Activated gamma-delta T cell (primary cell): ENCODE measurements around the gene DCLRE1C.
"Not testable (repeated sequence)": the region's sequence is repeated elsewhere in the genome, so short reads cannot be mapped to it uniquely, and the experiment has no call there.

Experiments used
- DNase-seq: peaks from one replicate; lab custom pipeline; 2025; lab: John Stamatoyannopoulos, UW

Gene DCLRE1C

DNA sequence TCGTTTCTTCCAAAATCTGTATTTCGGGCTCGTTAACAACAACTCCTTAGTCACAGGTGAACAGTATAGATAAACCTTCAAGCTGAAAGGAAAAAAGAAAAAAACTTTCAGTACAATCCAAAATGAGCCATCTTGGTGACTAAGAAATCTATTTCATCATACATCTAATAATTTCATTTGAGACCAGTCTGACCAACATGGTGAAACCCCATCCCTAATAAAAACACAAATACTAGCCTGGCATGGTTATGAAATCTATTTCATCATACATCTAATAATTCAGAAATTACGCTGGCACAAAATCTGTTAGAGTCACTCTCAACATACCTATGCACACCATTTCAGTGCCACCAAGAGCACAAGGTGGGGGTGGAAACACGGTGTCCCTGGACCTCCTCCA, 8.8 kb downstream of the DCLRE1C start:
- DNase-seq = no peak

DNA sequence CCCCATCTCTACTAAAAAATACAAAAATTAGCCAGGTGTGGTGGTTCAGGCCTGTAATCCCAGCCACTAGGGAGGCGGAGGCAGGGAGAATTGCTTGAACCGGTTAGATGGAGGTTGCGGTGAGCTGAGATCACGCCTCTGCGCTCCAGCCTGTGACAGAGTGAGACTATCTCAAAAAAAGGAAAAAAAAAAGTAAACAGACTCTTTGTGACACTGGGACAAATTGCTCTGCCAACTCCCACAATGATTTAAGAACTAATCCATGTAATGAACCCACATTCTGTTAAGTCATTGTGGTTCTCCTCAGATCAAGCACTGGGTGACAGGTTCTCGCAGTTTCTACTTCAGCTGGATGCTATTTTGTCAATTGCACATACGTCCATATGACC, 11.0 kb downstream of the DCLRE1C start:
- not testable (repeated sequence) for DNase-seq

DNA sequence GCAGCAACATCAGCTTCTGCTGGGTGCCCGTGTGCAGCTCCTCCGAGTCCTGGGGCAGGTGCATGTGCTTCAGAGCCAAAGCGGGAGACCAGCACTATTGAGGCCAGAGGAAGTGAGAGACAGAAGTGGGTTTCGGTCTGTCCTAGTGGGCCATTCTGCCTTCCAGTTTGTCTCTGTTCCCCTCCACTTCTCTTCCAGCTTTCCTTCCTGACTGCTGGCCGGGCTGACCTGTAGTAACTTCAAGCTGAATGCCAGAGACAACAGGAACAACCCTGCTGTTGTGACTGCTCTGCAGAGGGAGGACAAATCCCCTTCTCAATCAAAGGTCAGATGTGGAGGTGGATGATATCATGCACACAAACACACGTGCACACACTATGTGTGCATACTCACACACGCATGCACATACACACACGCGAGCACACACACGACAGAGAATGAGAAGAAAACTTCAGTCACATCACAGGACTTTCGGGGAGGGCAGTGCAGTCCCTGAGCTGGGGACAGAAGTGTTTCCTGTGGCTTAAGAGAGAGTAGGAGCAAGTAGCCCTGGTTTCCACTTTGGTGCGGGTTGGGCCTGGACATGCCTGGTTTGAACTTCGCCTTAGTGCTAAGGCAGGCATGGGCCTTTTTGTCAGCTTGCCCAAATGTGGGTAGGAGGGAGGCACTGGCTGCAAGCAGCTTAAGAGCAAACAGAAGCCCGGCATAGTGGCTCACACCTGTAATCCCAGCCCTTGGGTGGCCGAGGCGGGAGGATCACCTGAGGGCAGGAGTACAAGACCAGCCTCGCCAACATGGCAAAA, 11.5 kb downstream of the DCLRE1C start:
- DNase-seq = not testable (repeated sequence)

DNA sequence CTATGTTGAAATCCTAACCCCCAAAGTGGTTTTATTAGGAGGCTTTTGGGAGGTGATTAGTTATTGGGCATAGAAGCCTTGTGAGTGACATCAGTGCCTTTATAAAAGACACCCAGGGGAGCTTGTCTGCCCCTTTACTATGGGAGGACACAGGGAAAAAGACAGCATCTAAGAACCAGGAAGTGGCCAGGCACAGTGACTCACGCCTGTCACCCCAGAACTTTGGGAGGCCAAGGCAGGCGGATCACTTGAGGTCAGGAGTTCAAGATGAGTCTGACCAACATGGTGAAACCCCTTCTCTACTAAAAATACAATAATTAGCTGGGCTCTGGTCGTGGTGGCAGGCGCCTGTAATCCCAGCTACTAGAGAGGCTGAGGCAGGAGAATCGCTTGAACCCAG, 14.9 kb downstream of the DCLRE1C start:
- not testable (repeated sequence) for DNase-seq

DNA sequence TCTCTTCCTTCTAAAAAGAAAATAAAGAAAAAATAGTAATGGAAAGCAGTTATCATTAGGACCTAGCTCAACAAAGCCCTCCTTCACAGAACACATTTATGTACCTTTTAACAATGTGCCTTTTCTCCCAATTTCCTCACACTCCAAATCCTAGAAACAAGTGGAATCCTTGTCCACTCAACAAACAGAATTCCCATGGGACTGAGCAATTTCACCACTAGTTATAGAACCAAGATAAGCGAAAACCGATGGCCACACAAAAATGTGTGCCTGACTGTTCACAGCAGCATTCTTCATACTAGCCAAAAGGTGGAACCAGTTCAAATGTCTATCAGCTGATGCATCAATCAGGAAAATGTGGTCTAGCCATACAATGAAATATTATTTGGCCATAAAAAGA, 17.3 kb downstream of the DCLRE1C start:
- no peak for DNase-seq

DNA sequence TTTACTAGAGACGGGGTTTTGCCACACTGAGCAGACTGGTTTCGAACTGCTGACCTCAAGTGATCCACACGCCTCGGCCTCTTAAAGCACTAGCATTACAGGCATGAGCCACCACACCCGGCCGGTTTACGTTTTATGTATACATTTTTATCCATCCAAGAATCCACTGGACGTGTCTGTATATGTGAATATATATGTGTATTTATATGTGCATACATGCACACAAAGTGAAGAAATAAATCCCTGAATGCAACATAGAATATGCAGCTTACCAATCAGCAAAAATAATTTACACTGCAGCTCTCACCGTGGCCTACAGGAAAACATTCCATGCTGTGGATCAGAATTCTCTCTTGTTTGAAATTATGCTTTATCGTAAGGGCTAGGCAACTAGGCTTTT, 23.3 kb downstream of the DCLRE1C start:
- no peak for DNase-seq

DNA sequence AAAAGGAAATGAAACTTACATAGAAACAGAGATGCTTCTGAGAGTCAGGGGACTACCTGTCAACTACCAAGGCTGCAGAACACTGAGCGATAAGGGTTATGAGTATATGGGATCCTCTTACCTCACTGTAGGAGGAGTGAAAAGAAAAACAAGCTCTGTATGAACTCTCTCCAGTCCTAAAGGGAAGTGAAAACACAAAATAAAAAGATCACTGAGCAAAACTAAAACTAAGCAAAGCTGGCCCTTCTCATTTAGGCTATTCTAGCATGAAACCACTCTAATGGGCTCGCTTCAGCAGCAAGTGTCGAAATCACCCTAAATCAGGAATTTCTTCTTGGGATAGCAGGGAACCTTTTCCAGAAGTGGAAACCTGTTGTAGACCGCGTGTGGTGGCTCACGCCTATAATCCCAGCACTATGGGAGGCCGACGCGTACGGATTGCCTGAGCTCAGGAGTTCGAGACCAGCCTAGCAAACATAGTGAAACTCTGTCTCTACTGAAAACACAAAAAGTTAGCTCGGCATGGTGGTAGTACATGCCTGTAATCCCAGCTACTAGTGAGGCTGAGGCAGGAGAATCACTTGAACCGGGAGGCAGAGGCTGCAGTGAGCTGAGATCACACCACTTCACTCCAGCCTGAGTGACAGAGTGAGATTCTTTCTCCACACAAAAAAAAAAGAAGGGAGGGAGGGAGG, 27.0 kb downstream of the DCLRE1C start:
- no peak for DNase-seq

DNA sequence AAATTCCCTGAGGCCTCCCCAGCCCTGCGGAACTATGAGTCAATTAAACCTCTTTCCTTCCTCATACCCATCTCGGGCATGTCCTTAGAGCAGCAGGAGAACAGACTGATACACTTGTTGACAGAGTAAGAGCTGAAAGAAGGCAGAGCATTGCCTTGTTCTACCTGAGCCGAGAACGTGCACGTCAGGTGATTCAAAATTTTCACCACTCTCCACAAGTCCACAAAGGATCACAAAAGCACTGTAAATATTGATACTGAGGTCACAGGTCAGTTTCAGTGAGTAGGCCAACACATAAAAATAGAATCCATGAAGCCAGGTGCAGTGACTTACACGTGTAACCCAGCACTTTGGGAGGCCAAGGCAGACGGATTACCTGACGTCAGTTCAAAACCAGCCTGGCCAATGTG, 27.8 kb downstream of the DCLRE1C start:
- no peak for DNase-seq

DNA sequence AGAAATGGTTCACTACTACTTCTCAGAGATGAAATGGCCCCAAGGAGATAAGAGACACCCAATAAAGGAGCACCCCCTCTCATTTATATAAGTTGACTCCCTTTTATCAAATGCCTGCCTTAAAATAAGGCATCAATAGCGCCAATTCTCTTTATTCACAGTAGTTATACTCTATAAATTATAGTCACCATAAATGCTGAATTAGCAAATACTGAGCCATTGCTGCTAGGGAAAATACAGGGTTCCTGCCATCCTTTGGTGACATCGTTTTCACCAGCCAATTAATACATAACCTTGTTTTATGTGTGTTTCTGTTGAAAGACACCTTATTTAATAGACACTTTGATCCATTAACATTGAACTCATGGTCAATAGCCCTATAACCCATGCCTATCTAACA, 28.6 kb downstream of the DCLRE1C start:
- no peak for DNase-seq

DNA sequence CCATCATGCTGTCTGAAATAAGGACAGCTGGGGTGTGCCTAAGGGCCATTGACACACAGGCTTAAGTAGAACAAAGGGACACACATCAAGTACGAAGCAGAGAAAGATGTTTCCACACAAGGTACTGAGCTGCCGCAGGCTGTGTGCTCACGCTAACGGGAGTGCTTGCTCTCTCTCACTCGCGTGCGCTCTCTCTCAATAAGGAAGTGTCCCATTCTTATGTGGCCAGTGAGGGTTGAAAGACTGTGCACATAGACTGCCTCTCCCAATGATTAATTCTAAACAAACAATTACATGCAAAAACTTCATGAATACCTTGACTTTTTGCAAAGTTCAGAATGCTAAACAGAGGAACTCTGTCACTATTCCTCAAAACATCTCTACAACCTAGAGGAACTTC, 29.9 kb downstream of the DCLRE1C start:
- no peak for DNase-seq

DNA sequence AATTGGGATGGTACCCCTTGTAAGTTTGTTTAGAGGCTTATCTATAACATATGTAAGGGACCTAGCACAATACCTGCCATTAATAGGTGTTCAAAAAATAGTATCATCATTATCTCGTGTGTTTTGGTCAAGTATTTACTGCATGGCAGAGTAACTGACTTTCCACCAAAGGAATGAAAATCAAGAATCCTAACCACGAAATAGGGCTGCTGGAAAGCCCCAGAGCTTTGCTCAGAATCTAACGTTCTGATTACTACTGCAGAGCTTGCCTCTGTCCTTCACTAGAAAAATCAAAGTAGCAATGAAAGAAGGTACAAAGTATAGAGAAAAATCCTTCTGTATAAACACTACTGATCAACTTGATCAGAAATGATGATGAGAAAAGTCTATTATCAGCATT, 34.9 kb downstream of the DCLRE1C start:
- no peak for DNase-seq

DNA sequence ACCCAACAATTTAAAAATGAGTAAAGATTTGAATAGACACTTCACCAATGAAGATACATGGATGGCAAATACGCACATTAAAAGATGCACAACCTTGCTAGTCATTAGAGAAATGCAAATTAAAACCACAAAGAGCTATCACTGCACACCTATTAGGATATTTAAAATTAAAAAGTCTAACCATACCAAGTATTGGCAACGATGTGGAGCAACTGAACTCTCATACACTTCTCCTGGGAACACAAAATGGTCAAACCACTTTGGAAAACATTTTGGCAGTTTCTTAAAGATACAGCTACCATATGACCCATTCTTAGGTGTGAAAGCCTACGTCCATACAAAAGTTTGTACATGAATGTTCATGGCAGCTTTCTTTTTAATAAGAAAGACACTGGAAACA, 36.1 kb downstream of the DCLRE1C start:
- DNase-seq = no peak

DNA sequence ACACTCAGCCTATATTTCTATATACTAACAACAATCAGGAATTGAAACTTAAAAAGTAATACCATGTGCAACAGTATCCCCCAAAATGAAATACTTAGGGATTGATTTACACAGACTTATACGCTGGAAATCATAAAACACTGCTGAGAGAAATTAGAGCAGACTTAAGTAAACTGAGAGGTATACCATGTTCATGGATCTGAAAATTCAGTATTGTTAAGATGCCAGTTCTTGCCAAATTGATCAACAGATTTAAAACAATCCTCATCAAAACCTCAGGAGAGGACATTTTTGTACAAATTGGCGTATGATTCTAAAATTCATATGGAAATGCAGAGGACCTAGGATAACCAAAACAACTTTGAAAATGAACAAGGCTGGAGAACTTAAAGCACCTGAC, 37.3 kb downstream of the DCLRE1C start:
- DNase-seq = no peak

DNA sequence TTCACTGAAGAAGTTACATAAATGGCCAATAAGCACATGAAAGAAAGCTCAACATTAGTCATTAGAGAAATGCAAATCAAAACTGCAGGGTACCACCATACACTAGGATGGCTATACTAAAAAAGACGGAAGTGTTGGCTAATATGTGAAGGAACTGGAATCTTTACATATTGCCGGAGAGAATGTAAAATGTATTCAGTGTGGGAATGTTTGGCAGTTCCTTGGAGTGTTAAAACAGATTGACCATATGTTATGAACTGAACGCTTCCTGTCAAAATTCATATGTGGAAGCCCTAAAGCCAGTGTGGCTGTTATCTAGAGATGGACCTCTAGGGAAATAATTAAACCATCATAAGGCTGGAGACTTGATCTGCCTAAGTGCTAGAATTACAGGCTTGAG, 42.1 kb downstream of the DCLRE1C start:
- no peak for DNase-seq

DNA sequence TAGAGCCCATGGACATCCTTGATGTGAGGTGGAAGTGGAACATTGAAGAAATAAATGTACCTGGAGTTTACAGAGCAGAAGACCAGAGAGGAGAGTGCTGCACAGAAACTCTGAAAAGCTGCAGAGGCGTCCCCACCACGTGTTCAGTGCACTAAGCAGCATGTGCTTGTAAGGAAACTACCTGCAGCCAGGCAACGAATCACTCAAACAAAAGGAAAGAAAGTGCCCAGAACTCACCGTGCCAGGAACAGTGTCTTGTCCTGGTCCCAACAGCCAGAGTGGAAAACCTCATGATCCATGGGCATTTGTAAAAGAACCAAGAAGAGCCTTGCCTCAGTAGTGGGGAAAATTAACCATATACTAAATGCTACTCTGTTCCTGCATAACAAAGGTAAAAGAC, 42.9 kb downstream of the DCLRE1C start:
- DNase-seq = no peak

DNA sequence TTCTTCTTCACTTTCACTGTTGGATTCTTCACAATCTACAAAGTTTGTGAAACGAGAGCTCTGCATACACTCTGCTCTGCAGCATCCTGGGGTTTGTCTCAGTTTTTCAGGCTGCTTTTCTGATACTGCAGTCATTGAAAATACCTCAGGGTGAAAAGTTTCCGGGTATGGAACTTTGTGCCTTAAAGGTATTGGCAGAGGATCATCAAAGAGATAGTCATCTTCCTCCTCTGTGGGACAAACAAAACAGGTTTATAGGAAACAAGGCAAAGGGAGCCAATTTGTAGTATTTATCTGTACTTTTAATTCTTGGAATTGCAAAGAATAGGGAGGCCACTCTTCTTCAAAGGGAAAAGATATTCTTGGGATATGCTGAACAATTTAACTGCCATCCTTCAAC, 44.8 kb downstream of the DCLRE1C start:
- no peak for DNase-seq

DNA sequence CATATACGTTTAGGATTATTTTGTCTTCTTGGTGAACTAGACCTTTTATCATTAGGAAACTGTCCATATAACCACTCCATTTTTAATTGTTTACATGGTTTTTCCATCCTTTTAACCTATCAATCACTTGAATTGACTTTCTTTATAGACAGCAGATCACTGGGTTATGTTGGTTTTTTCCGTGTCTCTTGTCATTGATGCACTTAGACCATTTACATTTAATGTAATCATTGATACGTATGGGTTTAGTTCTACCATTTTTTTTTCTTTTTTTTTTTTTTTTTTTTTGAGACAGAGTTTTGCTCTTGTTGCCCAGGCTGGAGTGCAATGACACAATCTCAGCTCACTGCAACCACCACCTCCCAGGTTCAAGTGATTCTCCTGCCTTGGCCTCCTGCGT, 46.3 kb downstream of the DCLRE1C start:
- not testable (repeated sequence) for DNase-seq

DNA sequence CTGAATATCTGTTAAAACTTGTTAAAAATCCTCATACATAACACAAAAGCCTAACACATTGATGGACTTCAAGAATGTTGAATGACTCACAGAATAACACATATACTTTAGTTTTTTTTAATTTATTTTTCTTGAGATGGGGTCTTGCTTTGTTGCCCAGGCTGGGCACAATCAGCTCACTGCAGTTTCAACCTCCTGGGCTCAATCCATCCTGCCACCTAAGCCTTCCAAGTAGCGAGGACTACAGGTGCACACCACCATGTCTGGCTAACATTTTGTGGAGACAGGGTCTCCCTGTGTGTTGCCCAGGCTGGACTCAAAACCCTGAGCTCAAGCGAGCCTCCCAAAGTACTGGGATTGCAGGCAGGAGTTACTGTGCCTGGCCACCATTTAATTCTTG, 47.1 kb downstream of the DCLRE1C start:
- DNase-seq = no peak

DNA sequence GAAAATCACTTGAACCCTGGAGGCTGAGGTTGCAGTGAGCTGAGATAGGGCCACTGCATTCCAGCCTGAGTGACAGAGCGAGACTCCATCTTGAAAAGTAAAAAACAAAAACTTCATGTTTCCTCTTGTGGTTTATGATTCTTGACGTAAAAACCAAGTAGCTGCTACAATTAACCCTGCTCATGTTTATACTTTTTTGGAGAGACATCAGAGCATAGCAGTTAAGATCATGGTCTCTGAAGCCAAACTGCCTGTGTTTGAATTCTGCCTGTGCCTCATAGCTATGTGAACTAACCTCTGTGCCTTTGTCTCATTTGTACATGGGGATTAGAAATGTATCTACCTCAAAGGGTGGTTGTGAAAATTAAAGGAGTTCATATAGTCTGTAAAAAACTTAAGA, 48.0 kb downstream of the DCLRE1C start:
- DNase-seq = no peak

DNA sequence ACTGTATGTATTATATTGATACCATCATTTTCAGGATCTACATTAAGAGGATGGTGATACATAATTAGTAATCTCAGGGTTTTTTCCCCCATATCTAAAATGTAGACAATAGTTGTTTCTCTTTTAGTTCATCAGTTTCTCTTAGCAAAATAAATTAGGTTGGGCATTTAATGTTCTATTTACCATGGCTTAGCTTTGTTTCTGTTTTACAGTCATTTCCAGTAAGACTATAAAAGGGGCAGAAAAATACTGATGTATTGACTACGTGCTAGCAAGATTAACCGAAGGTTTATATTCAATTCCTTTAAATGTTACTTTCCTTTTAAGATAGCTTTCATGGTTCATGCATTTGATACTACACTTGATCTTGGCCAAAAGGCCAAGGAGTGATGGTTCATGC, 49.0 kb downstream of the DCLRE1C start:
- no peak for DNase-seq

DNA sequence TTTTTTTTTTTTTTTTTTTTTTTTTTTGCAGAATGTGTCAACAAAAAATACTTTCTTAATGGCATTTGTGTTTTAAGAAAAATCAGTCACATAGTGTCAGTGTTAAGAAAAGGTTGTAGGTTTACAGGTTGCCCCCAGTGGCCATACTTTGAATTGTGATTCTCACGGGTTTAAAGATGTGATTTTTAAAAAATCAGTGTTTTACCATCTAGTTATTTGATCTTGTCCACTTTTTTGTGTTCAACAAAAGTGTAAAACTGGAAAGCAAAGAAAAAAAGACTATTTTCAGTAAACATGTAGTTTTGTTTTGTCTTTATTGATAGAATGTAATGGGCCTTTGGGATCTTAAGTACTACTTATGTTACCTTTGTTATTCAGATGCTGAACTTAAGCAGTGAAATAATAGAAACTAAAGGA, 49.6 kb downstream of the DCLRE1C start:
- no peak for DNase-seq

DNA sequence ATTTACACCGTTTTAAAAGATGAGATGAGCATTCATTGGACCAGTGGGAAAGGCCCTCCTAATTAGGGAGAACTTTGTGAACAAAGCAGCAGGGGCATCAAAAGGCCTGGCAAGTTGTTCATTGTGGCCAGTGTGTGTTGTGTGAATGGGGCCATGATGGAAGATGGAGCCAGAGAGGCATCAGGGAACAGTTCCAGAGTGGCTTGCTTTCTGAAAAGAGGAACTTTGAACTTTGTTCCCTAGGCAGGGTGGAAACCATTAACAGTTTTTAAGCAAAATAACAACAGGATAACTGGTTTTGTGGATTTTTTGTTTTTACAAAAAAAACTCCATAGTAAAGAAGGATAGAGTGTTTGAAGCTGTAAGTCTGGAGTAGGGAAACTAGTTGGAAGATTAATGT, 62.7 kb downstream of the DCLRE1C start:
- no peak for DNase-seq

DNA sequence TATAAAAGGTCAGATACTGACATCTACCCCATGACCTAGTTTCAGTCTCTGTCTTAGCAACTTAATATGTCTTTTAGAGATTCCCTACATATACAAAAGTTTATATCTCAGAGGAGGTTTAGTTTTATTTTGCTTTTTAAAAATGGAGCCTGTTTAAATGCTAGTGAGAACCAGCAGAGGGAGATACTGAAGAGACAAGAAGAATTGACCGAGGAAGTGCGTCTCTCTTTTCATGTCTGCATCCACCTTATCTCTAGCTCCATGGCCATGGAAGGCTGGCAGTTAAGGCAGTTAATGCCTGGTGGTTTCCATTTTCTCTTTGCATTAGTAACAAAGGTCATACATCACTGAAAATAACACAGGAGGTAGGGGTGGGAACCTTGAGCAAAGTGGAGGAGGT, 64.6 kb downstream of the DCLRE1C start:
- no peak for DNase-seq

DNA sequence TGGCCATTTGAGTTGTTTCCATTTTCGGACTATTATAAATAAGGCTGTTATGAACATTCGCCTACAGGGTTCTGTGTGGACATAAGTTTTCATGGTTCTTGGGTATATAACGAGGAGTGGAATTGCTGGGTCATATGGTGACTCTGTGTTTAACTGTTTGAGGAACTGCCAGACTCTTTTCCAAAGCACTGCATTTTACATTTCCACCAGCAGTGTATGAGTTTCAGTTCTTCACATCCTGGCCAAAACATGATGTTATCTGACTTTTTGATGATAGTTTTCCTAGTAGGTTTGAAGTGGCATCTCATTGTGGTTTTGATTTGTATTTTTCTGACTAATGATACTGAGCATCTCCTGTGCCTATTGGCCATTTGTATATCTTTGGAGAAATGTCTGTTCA, 69.8 kb downstream of the DCLRE1C start:
- no peak for DNase-seq
